SK-MEL-5 (cell line): ENCODE measurements around the gene DST. TPM values are rescaled to one million over a fixed set of nuclear protein-coding genes. Genes with fewer than 3 reads are reported as not detected.
"Not testable (repeated sequence)": the region's sequence is repeated elsewhere in the genome, so short reads cannot be mapped to it uniquely, and the experiment has no call there.

Experiments
- DNase-seq: peaks from one replicate; pipeline ENCODE4 v3.0.0-alpha.2; 2016; ENCODE audit warnings: low read depth, low spot score
- in situ Hi-C: cut with HindIII; loops from 2 replicates; pipeline ENCODE4 v1.10.0; 2016; ENCODE audit warnings: low sequenced_read_pairs, high pct_unique_total_duplicates, low pct_unique_long_range_greater_than_20kb
- total RNA-seq: library from RNA; depleted of rRNA; stranded (reverse); fragments of >200 nt; shearing (Covaris generic); gene quantifications from 2 replicates; pipeline ENCODE4 v1.2.3, GENCODE V29; 2014

DST gene
- total RNA-seq, 1 experiment from 2014 or later: 86.4 TPM

- in situ Hi-C loops: no loop called here
Measured at GRCh38 chr6:56518995-56519767, 123.5 kb downstream of the DST start.

DNA sequence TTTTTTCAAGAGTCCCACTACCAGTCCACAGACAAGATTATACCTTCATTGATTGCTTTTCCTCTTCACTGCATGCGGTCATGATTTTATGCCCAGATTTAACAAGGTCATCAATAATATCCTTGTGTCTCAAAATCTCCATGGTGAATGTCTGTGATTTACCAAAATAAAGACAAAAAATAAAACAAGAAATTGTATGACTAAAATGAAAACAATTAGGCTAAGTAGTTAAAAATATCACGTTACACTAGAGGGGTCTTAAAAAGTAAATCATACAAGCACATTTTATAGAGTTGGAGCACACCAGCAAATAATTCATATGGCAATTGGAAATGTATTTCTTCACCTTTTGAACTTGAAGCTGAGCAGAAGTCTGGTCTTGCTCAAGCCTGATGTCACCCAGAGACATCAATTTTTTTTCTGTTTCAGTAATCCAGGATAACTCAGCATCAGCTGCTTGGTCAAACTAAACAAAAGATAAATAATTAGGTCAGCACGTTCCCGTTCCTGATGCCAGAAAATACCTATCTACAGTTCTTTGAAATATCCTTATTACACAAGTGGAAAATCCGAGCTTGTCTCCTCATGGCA, 125.4 kb downstream of the DST start:
- in situ Hi-C loops: no loop called here
- no peak for DNase-seq

More at GRCh38 chr6:56518995-56519767, 123.5 kb downstream of the DST start:
- no peak for DNase-seq

DNA sequence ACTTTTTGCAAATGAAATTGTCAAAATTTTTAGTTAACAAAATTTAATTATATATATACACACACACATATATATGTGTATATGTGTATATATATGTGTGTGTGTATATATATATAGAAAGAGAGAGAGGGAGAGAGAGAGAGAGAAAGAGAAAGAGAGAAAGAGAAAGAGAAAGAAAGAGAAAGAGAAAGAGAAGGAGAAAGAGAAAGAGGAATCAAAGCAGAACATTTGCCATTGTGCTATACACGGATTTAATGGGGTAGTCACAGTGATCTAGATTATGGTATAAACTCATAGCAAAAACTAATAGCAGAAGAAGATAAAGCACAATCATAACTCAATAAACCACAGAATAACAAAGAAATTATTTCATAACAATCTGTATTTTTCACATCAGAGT, 126.7 kb downstream of the DST start:
- in situ Hi-C loops: no loop called here
- no peak for DNase-seq

DNA sequence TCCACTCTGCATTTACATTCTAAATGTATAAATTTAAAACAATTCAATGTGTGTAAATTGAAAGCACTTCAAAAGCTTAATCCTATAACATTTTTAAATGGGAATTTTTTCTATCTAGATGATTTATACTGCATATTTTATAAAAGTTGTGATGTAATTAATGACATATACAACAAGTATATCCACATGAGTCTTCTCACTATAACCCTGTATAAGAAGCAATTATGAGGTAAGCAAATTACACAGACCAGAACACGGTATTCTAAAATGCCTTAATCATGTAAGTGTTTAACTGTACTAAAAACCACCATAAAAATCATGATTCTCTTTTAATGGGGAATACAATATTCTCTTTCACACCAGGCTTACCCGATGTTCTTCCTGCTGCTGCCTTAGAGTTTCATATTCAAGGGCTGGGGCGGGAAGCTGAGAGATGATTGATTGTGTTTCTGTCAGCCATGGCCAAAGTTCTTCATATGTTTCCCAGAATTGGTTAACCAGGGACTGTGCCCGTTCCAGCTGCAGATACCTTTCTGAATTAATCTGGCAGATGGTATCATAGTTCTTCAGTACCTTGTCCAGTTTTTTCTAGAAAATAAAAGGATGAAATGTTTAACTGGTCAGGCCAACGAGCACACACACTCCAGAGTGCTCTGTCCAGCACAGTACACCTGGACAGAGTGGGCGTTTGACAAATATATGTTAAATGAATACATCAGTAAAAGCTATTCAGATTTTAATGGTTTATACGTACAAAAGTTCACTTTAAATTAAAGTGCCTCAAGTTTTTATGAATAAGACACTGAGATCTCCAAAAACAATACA, 127.4 kb downstream of the DST start:
- in situ Hi-C loops: no loop called here

DNA sequence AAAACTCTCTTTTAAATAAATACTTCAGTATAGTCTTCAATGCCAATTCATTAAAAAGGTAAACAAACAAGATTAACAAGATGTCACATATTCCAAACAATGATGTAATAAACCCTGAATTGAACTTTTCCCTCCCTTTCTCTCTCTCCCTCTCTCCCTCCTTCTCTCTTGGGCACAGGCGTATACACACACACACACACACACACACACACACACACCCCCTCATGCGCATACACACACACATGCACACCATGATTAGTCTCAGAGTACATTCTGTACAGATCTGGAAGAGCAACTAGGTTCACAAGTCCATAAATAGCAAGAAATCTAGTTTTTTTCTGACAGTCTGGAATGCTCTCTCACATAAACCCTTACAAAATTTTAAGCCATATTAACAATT, 128.3 kb downstream of the DST start:
- in situ Hi-C loops: no loop called here
- no peak for DNase-seq

More for the DNA sequence above, 127.4 kb downstream of the DST start:
- no peak for DNase-seq

- no peak for DNase-seq
- in situ Hi-C loops: no loop called here
Measured at GRCh38 chr6:56513631-56514030, 129.1 kb downstream of the DST start.

DNA sequence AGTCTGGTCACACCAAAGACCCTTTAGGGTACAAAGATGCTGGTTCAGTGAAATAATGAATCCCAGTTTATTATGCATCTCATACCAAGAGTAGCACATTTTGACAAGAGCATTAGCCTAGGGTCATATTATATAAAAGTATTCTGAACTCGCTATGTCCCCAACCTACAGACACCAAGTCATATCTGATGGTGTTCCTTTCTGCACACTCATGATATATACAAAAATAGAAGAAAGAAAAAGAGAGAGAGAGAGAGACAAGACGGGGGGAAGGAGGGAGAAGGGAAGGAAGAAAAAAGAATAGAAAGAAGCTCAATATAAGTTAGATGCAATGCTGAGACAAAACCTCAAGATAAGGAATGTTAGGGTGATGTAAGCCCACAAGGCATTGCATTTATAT, 131.1 kb downstream of the DST start:
- no peak for DNase-seq
- in situ Hi-C loops: no loop called here

- in situ Hi-C loops: no loop called here
- DNase-seq: no peak
Measured at GRCh38 chr6:56510984-56511531, 131.6 kb downstream of the DST start.

- in situ Hi-C loops: no loop called here
- DNase-seq: no peak
Measured at GRCh38 chr6:56509031-56509430, 133.7 kb downstream of the DST start.

- no peak for DNase-seq
- in situ Hi-C loops: no loop called here
Measured at GRCh38 chr6:56507517-56507916, 135.2 kb downstream of the DST start.

DNA sequence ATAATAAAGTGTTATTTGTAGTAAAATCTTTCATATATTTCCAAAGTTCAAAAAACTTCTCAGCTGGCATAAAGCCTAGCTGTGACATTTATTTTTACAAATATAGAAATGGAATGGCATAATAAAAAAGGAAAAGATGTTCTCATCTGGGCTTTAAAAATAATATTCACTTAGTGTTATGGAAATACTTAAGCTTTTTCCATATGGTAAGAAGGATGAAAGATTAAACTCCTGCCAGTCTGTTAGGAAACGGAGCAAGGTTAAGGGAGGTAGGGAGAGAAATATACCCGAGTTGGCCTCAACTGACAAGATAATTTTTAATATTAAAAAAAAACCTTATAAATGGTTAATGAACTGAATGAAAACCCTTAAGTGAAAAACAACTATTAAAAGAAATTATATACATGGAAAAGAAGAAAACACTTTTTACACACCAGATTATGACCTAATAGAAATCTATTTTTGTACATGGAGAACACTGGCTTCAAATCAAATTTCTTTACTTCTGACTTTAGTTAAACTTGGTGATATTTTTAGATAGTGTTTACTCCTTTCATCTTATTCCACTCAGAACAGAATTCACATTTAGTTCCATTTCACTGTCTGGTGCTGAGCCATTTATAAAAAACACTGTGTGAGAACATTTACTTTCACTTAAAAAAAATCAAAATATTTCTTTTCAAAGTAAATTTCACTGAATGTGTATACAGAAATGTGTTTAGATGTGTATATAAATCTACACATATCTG, 137.0 kb downstream of the DST start:
- in situ Hi-C loops: no loop called here
- no peak for DNase-seq

DNA sequence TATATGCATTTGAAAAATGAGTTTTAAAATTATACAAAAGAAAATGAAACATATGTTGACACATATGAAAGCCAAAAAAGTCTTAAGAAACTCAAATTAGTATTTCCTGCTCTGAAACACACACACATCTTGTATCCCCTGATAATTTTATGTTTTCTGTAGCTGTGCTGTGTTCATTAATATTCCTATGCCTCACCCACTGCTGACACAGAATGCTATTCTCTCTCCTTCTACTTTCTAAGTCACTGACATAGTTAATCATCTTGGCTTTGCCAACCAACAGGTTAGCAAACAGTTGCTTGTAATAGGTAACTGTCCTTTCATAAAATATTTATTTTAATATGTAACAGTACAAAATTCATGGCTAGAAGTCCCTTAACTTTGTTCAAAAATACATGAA, 140.7 kb downstream of the DST start:
- DNase-seq: no peak
- in situ Hi-C loops: no loop called here

DNA sequence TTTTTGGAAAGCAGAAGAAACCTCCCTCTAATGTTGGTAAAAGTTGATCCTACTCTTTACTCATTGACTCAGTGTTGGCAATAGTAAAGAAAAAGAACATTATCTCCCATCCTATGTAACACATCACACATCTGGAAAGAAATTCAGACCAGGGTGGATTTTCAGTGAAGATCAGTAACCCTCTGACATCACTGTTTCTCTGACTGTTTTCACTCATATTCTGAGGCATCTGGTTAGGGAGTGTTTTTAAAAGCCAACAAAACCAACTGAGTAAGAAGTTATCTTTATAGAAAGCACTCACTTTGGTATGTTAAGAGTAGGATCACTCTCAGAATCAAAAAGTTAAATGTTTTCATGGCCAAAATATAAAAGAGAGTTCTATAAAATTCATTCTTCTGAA, 143.6 kb downstream of the DST start:
- DNase-seq: no peak
- in situ Hi-C loops: no loop called here

DNA sequence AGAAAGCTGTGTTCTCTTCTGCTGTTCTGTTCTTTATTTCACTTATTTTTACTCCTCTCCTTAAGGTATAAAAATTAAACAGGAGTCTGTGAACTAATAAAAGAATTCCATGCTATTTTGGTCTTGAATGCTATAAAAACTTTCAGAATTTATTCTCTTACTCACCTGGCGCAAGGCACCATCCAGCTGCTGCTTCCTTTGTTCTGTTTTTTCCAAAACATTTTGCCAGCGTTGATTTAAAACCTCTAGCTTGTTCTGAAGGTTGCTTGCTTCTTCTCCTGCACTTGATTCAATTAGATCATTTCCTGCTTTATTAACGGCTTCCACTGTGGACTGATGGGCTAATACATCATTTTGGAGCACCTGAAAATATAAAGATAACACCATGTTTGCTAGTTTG, 145.0 kb downstream of the DST start:
- in situ Hi-C loops: no loop called here
- no peak for DNase-seq

DNA sequence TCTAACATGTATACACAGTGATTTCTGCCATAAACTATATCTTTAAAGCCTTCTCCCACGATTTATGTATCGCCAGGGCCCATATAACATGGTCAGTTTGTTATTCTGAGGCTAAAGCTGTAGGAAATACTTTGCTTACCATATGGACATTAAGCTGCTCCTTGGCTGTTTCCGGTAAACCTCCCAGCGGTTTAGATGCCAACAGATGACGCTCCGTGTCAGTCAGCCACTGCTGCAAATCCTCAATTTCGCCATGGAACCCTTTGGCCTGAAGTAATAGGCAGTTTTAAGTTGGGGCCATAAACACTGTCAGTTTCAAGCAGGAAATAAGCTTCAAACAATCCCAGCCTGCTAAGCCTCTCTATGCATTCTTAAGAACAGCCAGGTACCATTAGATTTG, 145.4 kb downstream of the DST start:
- in situ Hi-C loops: no loop called here
- no peak for DNase-seq

DNA sequence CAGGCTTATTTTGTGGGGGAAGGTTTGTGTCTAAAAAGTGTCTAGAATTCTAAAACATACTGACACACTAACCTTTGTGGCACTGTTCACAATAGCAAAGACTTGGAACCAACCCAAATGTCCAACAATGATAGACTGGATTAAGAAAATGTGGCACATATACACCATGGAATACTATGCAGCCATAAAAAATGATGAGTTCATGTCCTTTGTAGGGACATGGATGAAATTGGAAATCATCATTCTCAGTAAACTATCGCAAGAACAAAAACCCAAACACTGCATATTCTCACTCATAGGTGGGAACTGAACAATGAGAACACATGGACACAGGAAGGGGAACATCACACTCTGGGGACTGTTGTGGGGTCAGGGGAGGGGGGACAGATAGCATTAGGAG, 146.0 kb downstream of the DST start:
- DNase-seq, in situ Hi-C loops: not testable (repeated sequence)

DNA sequence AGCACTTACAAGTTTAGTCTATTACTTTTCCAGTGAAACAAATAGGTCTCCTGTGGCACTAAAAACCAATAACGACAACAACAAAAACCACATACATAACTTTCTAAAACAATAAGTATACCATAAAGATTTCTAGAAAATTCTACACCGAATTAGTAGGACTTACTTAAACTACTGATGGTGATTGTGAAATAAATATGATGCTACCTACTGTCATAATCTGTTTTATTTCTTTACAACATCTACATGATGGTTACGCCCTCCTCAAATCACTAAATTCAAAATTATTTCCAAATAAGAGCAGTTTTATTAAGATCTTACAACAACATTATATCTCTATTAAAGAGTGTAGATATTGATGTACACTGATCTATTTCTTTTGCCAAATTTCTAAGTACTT, 147.0 kb downstream of the DST start:
- in situ Hi-C loops: no loop called here
- no peak for DNase-seq
